Neural cell (in vitro differentiated cells): ENCODE measurements around the gene TTC22.

Experiments
- CTCF ChIP-seq: fragments of 450-650 bp; IDR thresholded peaks from 2 replicates; pipeline ENCODE4 v1.5.1; 2014; ENCODE audit warnings: antibody characterized with exemption, mild to moderate bottlenecking, moderate library complexity; ENCODE audit not compliant: poor library complexity, severe bottlenecking
- EZH2 ChIP-seq: fragments of 200-600, 300-800 bp; shearing (Covaris generic), sonication (generic); IDR thresholded peaks from 2 replicates; pipeline ENCODE4 v1.6.1; 2014; ENCODE audit warnings: antibody characterized with exemption, low read length, borderline replicate concordance, mild to moderate bottlenecking; ENCODE audit not compliant: insufficient read depth, poor library complexity, severe bottlenecking
- MXI1 ChIP-seq: fragments of 450-650 bp; conservative IDR thresholded peaks from 2 replicates; pipeline ENCODE4 v1.6.1; 2014; ENCODE audit warnings: antibody characterized with exemption, mild to moderate bottlenecking; ENCODE audit not compliant: poor library complexity, severe bottlenecking
- POLR2AphosphoS5 ChIP-seq: IDR thresholded peaks from 2 replicates; pipeline ENCODE4 v1.6.1; 2012
- RAD21 ChIP-seq: fragments of 450-650 bp; conservative IDR thresholded peaks from 2 replicates; pipeline ENCODE4 v1.6.1; 2014; ENCODE audit warnings: antibody characterized with exemption, mild to moderate bottlenecking, moderate library complexity

DNA sequence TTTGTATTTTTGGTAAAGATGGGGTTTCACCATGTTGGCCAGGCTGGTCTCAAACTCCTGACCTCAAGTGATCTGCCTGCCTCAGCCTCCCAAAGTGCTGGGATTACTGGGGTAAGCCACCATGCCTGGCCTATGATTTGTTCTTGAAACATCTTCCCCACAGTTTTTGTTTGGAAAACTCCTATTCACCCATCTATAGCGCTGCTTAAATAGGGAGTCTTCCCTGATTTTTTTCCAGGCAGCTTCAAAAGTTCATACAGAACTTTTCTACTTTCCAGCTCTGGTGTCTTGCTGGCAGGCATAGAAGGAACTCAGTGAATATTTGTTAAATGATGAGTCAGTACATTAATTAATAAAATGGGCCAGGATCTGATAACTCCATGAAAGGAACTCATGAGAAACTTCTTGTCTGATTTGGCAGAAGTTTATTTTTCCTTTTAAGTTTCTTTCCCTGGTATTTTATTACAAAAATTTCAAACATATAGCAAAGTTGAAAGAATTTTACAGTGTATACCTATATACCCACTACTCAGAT, 33.0 kb upstream of the TTC22 start:
- TF ChIP-seq CTCF, result no peak
- no peak for TF ChIP-seq POLR2AphosphoS5
- TF ChIP-seq RAD21, result no peak
- TF ChIP-seq MXI1, result no peak
- no peak for TF ChIP-seq EZH2
